ENCODE results near the gene GMDS. TPM values are rescaled to one million over a fixed set of nuclear protein-coding genes. Genes with fewer than 3 reads are reported as not detected.

The GMDS gene
- polyA plus RNA-seq, 1 of the 3 experiments (the other 2 are of a cell fraction) = 12.3 TPM

GRCh38 chr6:1798965-1799325 is 446.5 kb downstream of the GMDS start (continued):
- TF ChIP-seq EP300 (IDR thresholded peaks at IDR 0.05; ENCODE audit: borderline replicate concordance in 1 of 2, low read depth in 1 of 2, low read length in 1 of 2) = no peak
- no peak for TF ChIP-seq YY1 (IDR thresholded peaks at IDR 0.05; ENCODE audit: low read depth)
- no peak for TF ChIP-seq RXRA (IDR thresholded peaks at IDR 0.05; ENCODE audit: borderline replicate concordance, low read depth)
- no peak for TF ChIP-seq TCF12 (IDR thresholded peaks at IDR 0.05)
- TF ChIP-seq MXI1 (IDR thresholded peaks at IDR 0.05; ENCODE audit: low read depth, low read length) = no peak

GRCh38 chr6:1798303-1798964 is 447.0 kb downstream of the GMDS start:
- no peaks in the 10 kb centered on the region for H3K9me3 ChIP-seq
- H3K79me2 ChIP-seq (ENCODE audit: insufficient read depth) = no peaks in the 10 kb centered on the region
- peaks cover 18 to 31% of the 10 kb centered on the region in 2 experiments for H3K4me1 ChIP-seq (ENCODE audit: control insufficient read depth in 1 of 2, insufficient read depth in 2 of 2, low read depth in 1 of 2, low read length in 1 of 2)
- H3K27me3 ChIP-seq (ENCODE audit: insufficient read depth) = no peaks in the 10 kb centered on the region
- ChIA-PET POLR2A (no interaction called here), CTCF (interaction anchor here (0.9 to 1.7 kb wide), 3 partner anchors 14 to 306 kb away, joined by 3 to 5 read pairs (median 4); no protein-coding TSS in a partner anchor)
- DNase-seq = no peak
- TF ChIP-seq USF2 (IDR thresholded peaks at IDR 0.05; ENCODE audit: borderline replicate concordance, low read depth, low read length) (no peak), MEF2A (IDR thresholded peaks at IDR 0.05; ENCODE audit: borderline replicate concordance, low read depth) (no peak), RAD21 (IDR thresholded peaks at IDR 0.05; ENCODE audit: low read length) (no peak), RCOR1 (IDR thresholded peaks at IDR 0.05; ENCODE audit: low read length) (no peak), FOXJ3 (CRISPR knock-in tag; IDR thresholded peaks at IDR 0.05) (no peak)
- no peaks in the 10 kb centered on the region for H3K9me2 ChIP-seq
- H3F3A ChIP-seq (replicated peaks; ENCODE audit: insufficient read depth) = peaks cover 10% of the 10 kb centered on the region
- no peak overlapping the region for H3K9ac ChIP-seq
- no peak overlapping the region for H3K4me3 ChIP-seq (ENCODE audit: low read depth in 2 of 2, low read length in 1 of 2)
- no peaks in the 10 kb centered on the region for H3K36me3 ChIP-seq (replicated peaks in 1 of 2; ENCODE audit: control insufficient read depth in 1 of 2, insufficient read depth in 2 of 2, low read length in 1 of 2)
- H2AFZ ChIP-seq (ENCODE audit: low read depth) = no peak overlapping the region; the same call in 1 of the 2 replicates
- H3K4me2 ChIP-seq = 0 out of 2 replicates have a peak overlapping the region, but pooled peaks have one; percentile 34
- WGBS (ENCODE audit: low lambda C conversion rate) = 96% methylated on average over 8 of the region's 9 CpGs
- H3K27ac ChIP-seq (ENCODE audit: low read depth in 2 of 2, low read length in 1 of 2) = peak overlapping the region in 1 of 2 experiments; percentile 20; a peak in 1 of 4 replicates
- H4K20me1 ChIP-seq (ENCODE audit: insufficient read depth) = no peaks in the 10 kb centered on the region

GRCh38 chr6:1797801-1798200 is 447.6 kb downstream of the GMDS start:
- ChIA-PET POLR2A (no interaction called here), CTCF (interaction anchor here (0.9 to 1.7 kb wide), 3 partner anchors 13 to 306 kb away, joined by 3 to 5 read pairs (median 4); no protein-coding TSS in a partner anchor)
- 70% methylated on average over 1 of the region's 1 CpG for WGBS (ENCODE audit: low lambda C conversion rate)

More at GRCh38 chr6:1797801-1798200, 447.6 kb downstream of the GMDS start:
- H3K27ac ChIP-seq (ENCODE audit: low read depth in 2 of 2, low read length in 1 of 2) = peak overlapping the region; percentile 9 to 20; a peak in 1 of 4 replicates
- H3F3A ChIP-seq (replicated peaks; ENCODE audit: insufficient read depth) = peaks cover 10% of the 10 kb centered on the region
- no peaks in the 10 kb centered on the region for H3K36me3 ChIP-seq (replicated peaks in 1 of 2; ENCODE audit: control insufficient read depth in 1 of 2, insufficient read depth in 2 of 2, low read length in 1 of 2)
- no peak overlapping the region for H3K4me3 ChIP-seq (ENCODE audit: low read depth in 2 of 2, low read length in 1 of 2)
- DNase-seq = no peak
- H3K79me2 ChIP-seq (ENCODE audit: insufficient read depth) = no peaks in the 10 kb centered on the region
- TF ChIP-seq NRF1 (IDR thresholded peaks at IDR 0.05; ENCODE audit: low read depth, low read length) (no peak), TCF12 (IDR thresholded peaks at IDR 0.05) (peak; percentile 76), ZBTB33 (IDR thresholded peaks at IDR 0.05; ENCODE audit: borderline replicate concordance, low read depth) (no peak), PBX3 (IDR thresholded peaks at IDR 0.05) (peak; percentile 58), RXRA (IDR thresholded peaks at IDR 0.05; ENCODE audit: borderline replicate concordance, low read depth) (no peak), ELF1 (IDR thresholded peaks at IDR 0.05) (no peak)
- H3K9ac ChIP-seq = 0 out of 2 replicates have a peak overlapping the region, but pooled peaks have one; percentile 4
- H2AFZ ChIP-seq (ENCODE audit: low read depth) = peak overlapping the region; percentile 70; the same call in 1 of the 2 replicates
- H3K4me2 ChIP-seq = peak overlapping the region; percentile 34
- H4K20me1 ChIP-seq (ENCODE audit: insufficient read depth) = no peaks in the 10 kb centered on the region
- no peaks in the 10 kb centered on the region for H3K9me2 ChIP-seq
- no peaks in the 10 kb centered on the region for H3K9me3 ChIP-seq
- H3K27me3 ChIP-seq (ENCODE audit: insufficient read depth) = no peaks in the 10 kb centered on the region
- peaks cover 18 to 28% of the 10 kb centered on the region in 2 experiments for H3K4me1 ChIP-seq (ENCODE audit: control insufficient read depth in 1 of 2, insufficient read depth in 2 of 2, low read depth in 1 of 2, low read length in 1 of 2)

Measured in SK-N-SH (cell line).